Raji (cell line): ENCODE results near the gene MUC15.

ENCODE experiments used
- POLR2A ChIP-seq: IDR thresholded peaks from 2 replicates; pipeline ENCODE4 v1.6.1; 2011; ENCODE audit warnings: low read depth, low read length, control low read depth; ENCODE audit not compliant: insufficient read depth

Gene MUC15, protein sequence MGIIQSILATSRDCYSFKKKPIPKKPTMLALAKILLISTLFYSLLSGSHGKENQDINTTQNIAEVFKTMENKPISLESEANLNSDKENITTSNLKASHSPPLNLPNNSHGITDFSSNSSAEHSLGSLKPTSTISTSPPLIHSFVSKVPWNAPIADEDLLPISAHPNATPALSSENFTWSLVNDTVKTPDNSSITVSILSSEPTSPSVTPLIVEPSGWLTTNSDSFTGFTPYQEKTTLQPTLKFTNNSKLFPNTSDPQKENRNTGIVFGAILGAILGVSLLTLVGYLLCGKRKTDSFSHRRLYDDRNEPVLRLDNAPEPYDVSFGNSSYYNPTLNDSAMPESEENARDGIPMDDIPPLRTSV

DNA sequence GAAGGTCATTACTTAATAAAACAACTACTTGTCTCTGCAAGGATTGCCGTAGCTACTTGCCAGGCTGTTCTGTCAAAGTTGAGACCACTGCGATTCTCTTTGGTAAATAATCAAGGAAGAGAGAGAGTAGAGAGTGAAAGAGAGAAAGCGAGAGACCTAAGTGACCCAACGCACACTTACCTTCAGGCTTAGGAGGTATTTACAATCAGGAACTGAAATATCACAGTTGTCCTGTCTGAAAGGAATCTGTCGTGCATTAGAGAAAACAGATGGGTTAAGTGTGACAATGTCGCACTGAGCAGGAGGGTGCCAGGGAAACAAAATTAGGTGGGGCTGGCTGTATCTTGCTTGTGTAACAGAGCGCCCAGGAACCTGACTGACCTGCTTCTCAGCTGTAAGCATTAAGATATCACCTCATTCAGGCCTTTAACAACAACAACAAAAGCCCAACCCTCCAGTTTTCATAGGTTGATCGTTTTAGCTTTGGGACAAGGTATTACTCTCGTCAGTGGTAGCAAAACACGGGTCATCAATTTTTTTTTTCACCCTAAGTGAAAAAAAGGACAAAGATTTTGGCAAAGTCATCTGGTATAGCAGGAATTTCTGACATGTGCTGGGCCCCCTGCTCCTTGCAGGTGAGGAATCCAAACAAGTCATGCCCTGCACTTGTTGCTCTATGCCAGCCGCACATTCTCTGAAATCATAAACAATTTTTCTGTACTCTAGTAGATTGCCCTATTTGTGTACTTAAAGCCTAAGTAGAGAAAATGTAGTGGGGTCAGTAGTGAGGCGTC is at the start of gene MUC15:
MUC15 (minus strand) TSS at position 403 of the 794 bp plus-strand sequence. CDS start 5,169 bp downstream, outside the sequence.
- no peak for TF ChIP-seq POLR2A

DNA sequence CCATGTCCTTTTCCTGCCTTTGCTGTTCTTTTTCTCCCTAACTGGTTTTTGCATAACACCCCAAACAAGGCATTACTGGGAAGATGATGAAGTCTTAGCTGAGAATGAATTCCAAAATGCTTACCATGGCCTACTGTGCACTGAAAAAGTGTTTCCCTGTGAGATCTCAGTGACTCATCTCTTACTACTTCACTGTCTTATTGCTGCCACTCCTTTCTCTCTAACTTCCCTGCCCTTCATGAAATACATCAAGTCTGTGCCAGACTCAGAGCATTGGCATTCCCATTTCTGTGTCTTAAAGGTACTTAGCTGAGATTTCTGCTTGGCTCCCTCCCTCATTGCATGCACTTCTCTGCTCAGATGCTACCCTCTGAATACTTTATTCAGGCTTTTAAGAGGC is 49.1 kb upstream of the MUC15 start:
- TF ChIP-seq POLR2A: no peak

DNA sequence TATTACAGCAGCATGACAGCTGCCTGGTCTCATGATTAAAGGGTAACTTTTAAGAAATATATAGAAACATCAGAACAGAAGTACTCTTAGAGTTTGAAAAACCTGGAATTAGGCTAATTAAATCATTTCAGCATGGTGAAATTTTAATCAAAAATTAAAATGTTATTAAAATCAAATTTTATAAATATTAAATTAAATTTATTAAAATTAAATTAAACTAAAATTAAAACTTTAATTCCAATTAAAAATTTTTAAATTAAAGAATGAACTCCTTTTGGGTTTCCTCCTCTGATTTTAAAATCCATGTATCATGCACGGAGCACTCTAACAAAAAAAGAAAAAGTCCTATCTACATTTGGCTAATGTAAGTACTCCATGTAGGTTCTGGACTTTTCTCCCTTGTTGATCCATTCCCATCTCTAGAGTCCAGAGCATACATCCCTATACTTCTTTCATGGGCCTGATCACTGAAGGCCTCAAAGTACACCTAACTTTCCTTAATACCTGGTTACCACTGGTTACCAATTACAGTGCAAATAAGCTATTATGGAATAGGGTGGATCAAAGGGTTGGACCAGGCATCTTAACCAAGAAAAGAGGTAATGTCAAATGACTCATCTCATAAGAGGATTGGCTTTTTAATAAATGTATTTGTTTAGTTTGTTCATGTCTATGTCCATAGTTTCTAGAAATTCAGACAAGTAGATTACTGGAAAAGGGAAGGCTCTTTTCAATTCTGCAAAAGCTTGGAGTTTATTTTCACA is 48.4 kb upstream of the MUC15 start:
- no peak for TF ChIP-seq POLR2A

DNA sequence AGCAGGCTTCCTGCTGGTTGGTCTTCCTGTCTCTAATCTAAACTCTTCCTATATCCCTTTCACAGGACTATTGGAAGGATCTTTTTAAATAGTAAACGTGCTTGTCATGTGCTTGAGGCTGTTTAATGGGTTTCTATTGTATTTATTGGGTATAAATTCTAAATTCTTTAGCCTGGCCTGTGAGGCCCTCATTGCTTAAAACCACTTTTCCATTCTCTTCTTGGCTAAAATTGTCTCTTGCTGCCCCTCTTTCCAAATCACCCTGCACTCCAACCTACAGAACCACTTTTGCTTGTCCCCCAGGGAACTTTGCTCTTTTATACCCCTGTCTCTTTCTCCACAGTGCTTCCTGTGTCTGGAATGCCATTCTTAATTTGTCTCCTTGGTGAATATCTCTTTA is 46.4 kb upstream of the MUC15 start:
- no peak for TF ChIP-seq POLR2A

DNA sequence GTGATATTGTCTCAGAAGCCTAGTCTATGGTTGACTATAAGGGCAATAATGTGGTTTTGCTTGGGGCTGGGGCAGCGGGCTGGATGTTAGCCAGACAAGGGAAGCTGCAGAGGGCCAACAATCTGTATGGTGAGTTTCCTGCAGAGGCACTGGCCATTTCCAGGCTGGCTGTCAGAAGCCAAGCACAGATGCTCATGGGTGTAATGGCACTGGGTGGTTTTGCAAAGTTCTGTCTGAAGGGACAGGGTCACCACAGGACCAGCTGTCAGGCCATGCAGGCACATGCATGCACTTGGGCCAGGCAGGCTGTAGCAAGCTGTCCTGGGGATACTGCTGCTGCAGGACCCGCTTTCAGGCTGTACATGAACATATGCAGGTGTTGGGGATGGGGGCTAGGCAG is 41.7 kb upstream of the MUC15 start:
- no peak for TF ChIP-seq POLR2A

DNA sequence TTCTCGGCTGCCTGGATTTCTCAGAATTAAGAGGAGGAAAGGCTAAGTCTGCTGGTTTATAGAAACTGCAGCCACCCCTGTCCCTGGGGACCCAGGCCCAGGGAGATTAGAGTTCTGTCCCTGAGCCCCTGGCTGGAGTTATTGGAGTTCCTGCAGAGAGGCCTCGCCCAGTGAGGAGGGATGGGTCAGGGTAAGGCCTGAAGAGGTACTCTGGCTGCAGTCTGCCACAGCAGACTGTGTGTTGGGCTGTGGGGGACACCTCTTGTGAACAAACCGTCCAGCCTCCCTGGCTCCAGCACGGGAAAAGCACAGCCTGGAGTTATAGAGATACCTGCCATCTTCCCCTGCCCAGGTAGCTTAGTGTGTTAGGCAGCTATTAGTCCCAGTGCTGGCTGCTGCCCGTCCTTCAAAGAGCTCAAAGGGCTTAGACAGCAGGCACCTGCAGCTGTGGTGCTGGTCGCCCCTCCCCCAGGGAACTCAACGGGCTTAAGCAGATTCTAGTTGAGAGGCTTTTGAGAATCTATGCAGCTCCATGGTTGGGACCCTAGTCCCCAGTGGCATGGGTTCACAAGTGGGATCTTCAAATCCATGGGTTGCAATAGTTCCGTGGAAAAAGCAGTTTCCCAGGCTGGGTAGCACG is 36.6 kb upstream of the MUC15 start:
- TF ChIP-seq POLR2A: no peak

DNA sequence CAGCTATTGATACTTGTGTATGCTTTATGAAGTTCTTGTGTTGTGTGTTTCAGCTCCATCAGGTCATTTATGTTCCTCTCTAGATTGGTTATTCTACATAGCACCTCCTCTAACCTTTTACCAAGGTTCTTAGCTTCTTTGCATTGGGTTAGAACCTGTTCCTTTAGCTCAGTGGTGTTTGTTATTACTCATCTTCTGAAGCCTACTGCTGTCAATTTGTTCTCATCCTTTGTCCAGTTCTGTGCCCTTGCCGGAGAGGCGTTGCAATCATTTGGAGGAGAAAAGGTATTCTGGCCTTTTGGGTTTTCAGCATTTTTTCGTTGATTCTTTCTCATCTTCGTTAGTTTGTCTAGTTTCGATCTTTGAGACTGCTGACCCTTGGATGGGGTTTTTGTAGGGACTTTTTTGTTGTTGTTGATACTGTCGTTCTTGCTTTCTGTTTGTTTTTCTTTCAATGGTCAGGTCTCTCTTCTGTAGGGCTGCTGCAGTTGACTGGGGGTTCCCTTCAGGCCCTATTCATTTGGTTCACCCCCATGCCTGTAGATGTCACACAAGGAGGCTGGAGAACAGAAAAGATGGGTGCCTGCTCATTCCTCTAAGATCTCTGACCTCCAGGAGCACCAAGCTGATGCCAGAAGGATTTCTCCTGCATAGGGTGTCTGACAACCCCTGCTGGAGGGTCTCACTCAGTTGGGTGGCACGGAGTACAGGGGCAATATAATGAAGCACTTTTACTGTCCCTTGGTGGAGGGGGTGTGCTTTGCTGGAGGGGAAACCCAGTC is 35.9 kb upstream of the MUC15 start:
- TF ChIP-seq POLR2A: no peak

DNA sequence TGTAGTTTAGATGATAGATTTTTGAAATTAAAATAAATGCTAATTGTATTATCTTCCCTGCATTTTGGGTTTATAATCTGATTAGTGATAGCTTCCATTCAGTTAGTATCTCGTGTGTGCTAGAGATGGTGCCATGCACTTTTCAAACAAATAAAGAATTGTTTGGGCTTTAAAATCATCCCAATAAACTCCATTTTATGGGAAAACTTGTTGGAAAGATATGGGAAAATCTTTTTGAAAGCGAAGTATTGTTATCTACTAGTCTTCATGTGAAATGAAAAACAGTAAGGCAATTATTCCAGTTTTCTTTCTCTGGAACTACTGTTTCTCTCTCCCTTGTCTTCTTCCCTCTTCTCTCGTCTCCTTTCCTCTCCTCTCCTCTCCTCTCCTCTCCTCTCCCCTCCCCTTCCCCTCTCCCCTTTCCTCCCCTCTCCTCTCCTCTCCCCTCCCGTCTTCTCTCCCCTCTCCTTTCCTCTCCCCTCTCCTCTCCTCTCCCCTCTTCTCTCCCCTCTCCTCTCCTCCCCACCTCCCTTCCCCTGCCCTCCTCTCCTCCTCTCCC is 27.9 kb upstream of the MUC15 start:
- no peak for TF ChIP-seq POLR2A

DNA sequence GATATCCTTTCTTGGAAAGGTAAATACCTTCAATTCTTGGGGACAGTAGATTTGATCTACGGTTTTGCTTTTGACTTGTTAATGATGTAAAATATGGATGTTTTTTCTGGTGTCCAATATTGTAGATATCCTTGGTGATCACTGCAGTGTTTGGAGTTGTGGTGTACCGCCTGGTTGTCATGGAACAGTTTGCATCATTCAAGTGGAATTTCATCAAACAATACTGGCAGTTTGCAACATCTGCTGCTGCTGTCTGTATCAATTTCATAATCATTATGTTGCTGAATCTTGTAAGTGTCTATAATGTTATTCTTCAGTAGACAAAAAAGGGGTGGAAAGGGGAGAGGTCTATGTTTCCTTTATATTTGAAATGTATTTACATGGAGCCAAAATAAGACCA is 27.4 kb upstream of the MUC15 start:
- no peak for TF ChIP-seq POLR2A

DNA sequence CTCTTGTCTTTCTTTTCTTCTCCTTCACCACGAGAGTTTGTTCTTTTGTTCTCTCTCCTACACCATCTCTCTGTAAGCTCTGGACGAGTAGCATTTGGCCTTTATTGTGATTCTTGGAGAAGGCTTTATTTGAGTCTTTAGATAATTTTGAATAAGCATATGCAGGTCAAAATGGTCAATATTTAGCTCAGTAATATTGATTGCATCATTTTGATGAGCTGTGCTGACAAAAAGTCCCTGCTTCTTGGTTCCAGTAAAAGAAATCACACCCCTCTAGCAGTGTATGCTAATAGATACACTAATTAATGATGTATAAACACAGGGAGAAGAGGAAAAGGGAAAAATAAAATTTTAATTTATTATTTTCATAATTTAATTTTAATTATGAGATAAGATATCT is 25.8 kb upstream of the MUC15 start:
- TF ChIP-seq POLR2A: no peak

DNA sequence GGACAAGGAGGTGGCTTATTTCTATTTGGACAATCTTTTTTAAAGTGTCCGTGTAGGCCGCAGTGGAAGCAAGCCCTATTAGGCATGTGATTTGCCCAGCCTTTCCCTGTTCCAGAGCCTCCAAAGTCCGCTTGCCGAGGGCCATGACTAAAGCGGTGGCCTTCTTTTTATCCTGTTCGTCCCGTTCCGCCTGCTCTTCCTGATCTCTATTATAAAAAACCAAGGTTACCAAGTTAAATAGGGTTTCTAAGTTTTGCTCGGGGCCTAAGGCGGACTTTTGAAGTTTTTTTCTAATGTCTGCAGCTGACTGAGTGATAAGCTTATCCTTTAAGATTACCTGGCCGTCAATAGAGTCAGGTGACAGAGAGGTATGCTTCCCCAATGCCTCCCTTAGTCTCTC is 21.6 kb upstream of the MUC15 start:
- no peak for TF ChIP-seq POLR2A

DNA sequence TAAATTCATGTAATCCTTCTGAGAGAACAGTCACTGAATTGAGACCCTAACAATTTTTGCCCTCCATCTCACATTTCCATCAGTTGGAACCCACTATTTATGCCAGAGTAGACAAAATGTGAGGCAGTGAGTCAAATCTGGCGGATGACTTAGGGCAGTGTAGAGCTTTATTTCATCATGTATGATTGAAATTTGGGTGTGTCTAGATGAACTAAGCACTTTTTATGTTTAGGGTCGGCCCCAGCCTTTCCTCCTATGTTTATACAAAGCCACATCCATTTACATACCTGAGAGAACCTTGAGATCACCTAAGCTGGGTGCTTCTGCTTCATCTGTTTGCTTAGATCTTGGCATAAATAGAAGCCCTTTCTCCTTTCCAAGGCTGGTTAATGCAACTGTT is 15.0 kb upstream of the MUC15 start:
- TF ChIP-seq POLR2A: no peak

DNA sequence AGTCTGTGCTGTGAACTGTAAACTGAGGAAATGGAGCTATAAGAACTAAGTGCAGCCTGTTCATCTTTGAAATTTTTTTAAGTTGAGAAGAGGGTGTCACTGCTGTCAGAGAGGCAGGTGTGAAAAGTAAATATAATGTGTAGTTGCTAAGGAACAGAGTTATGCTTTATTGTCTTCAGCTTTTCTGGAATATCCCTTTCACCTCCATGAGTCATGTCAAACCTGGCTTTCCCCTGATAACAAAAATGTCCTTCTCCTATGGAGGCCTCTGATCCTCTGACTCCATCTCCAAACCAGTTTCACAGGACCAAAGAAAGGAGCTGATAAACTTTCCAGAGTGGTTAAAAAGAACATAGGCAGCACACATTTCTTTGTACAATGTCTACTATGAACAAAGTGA is 12.8 kb upstream of the MUC15 start:
- TF ChIP-seq POLR2A: no peak

DNA sequence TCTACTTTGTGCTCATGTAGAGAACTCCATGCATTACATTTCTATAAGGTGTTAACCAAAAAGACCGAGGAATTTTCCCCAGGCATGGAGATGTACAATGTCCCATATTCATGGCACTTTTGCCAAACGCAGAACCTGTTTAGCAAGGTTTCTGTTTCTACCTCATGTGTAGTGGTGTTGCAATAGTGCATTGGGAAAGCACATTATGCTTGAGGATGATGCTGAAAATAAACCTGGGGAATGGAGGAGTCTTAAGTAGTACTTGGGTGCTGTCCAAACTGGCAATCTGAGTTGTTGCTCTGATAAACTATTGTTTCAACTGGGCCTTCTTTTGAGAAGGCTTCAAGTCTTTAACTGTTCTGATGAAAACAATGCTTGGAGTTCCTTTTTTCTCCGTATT is 11.5 kb upstream of the MUC15 start:
- TF ChIP-seq POLR2A: no peak
